Neuron (in vitro differentiated cells): ENCODE results near the gene CMBL.
"Not testable (repeated sequence)": the region's sequence is repeated elsewhere in the genome, so short reads cannot be mapped to it uniquely, and the experiment has no call there.

Source experiments
- H2AFZ ChIP-seq: one replicate; pipeline ENCODE4 v1.6.1; 2013; ENCODE audit warnings: low read depth, mild to moderate bottlenecking, inconsistent platforms, low read length, moderate library complexity
- H3K27me3 ChIP-seq: one replicate; pipeline ENCODE4 v1.6.1; 2013; ENCODE audit warnings: low read length; ENCODE audit not compliant: insufficient read depth
- H3K36me3 ChIP-seq: one replicate; pipeline ENCODE4 v1.6.1; 2013; ENCODE audit warnings: low read length; ENCODE audit not compliant: insufficient read depth
- H3K4me1 ChIP-seq: one replicate; pipeline ENCODE4 v1.6.1; 2013; ENCODE audit warnings: low read length; ENCODE audit not compliant: insufficient read depth
- H3K4me3 ChIP-seq: 2 replicates; pipeline ENCODE4 v1.5.1; 2013; ENCODE audit warnings: mild to moderate bottlenecking, low read length, moderate library complexity
- H3K9me3 ChIP-seq: one replicate; pipeline ENCODE4 v1.6.1; 2013; ENCODE audit warnings: low read length

CMBL gene

DNA sequence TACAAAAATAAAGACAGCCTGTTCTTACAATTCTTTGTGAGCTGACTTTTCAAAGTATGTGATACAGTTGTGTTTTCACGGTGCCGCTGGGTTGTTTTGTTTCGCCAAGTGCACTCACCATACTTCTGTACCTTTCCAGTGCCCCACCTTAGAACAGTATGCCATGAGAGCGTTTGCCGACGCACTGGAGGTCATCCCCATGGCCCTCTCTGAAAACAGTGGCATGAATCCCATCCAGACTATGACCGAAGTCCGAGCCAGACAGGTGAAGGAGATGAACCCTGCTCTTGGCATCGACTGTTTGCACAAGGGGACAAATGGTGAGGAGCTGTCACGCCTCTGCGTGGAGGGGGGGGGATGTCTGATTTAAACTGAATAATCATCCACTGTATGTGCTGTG, 44.7 kb downstream of the CMBL start:
- no peaks in the 10 kb centered on the region for H3K27me3 ChIP-seq
- no peak overlapping the region for H2AFZ ChIP-seq
- H3K4me3 ChIP-seq, result no peak overlapping the region
- no peaks in the 10 kb centered on the region for H3K9me3 ChIP-seq
- peaks cover 83% of the 10 kb centered on the region for H3K36me3 ChIP-seq
- H3K4me1 ChIP-seq, result no peaks in the 10 kb centered on the region

GRCh38 chr5:10262121-10262774, 45.5 kb downstream of the CMBL start:
- no peaks in the 10 kb centered on the region for H3K4me1 ChIP-seq
- no peak overlapping the region for H3K4me3 ChIP-seq
- no peaks in the 10 kb centered on the region for H3K27me3 ChIP-seq
- peaks cover 90% of the 10 kb centered on the region for H3K36me3 ChIP-seq
- no peak overlapping the region for H2AFZ ChIP-seq
- no peaks in the 10 kb centered on the region for H3K9me3 ChIP-seq

DNA sequence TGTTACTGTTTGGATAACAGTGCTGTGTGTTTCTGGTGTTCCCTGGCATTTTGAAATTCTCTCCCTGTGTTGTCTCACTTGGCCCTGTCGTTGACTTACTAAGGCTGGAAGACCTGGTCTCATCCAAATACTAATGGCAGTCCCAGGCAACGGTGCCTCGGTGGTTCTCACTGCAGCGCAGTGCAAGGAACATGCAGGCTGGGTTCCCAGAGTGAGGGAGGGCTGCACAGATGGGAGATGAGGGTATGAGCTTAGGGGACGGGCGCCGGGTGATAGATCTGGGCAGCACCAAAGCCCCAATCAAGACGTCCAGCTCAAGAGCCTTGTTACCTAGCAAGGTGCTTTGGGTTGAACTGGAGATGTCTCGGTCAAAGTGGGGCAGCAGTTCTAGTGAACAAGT, 46.6 kb downstream of the CMBL start:
- Histone ChIP-seq H2AFZ (no peak overlapping the region), H3K4me1 (no peaks in the 10 kb centered on the region), H3K36me3 (peaks cover 97% of the 10 kb centered on the region)

DNA sequence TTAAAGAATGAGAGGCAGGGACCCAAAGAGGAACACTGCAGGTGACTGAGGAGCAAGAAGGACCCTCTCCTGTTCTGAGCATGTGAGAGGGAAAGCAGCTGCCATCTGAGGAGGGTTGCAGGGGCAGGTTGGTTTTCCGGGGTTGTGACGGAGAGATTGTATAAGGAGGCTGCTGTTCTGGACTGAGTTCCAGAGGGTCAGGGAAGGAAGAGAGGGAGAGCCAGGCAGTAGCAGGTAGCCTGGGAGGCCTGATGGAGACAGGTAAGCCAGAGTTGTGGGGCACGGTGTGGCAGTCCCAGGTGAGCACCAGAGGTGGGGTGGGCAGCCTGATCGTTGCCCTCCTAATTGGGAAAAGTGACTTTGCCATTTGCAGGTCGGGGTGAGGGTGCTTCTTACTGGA, 47.8 kb downstream of the CMBL start:
- H3K36me3 ChIP-seq, result peaks cover 97% of the 10 kb centered on the region
- no peaks in the 10 kb centered on the region for H3K4me1 ChIP-seq
- no peaks in the 10 kb centered on the region for H3K27me3 ChIP-seq
- H2AFZ ChIP-seq, result no peak overlapping the region
- no peaks in the 10 kb centered on the region for H3K9me3 ChIP-seq
- H3K4me3 ChIP-seq, result no peak overlapping the region

More for the DNA sequence above, 46.6 kb downstream of the CMBL start:
- H3K9me3 ChIP-seq, result no peaks in the 10 kb centered on the region
- no peak overlapping the region for H3K4me3 ChIP-seq
- H3K27me3 ChIP-seq, result no peaks in the 10 kb centered on the region

DNA sequence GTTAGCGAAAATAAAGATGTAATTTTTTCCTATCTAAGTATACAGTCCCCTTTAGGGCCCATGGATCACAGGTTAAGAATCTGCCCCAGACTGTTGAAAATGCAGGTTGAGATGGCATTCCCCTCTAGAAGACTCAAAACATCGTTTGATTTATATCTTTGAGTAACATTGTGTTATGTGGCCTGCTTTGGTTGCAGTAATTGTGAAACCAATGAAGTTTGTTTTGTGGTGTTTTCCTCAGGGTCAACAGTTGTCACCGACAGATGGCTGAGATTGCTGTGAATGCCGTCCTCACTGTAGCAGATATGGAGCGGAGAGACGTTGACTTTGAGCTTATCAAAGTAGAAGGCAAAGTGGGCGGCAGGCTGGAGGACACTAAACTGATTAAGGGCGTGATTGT, 49.8 kb downstream of the CMBL start:
- no peak overlapping the region for H2AFZ ChIP-seq
- H3K9me3 ChIP-seq, result no peaks in the 10 kb centered on the region
- peaks cover 94% of the 10 kb centered on the region for H3K36me3 ChIP-seq
- H3K4me1 ChIP-seq, result no peaks in the 10 kb centered on the region
- H3K4me3 ChIP-seq, result no peak overlapping the region
- H3K27me3 ChIP-seq, result no peaks in the 10 kb centered on the region

- Histone ChIP-seq H3K36me3 (peaks cover 70% of the 10 kb centered on the region), H2AFZ (no peak overlapping the region), H3K4me1 (peaks cover 10% of the 10 kb centered on the region), H3K4me3 (no peak overlapping the region), H3K27me3 (no peaks in the 10 kb centered on the region), H3K9me3 (no peaks in the 10 kb centered on the region)
Measured at GRCh38 chr5:10254686-10255085, 53.0 kb downstream of the CMBL start.

DNA sequence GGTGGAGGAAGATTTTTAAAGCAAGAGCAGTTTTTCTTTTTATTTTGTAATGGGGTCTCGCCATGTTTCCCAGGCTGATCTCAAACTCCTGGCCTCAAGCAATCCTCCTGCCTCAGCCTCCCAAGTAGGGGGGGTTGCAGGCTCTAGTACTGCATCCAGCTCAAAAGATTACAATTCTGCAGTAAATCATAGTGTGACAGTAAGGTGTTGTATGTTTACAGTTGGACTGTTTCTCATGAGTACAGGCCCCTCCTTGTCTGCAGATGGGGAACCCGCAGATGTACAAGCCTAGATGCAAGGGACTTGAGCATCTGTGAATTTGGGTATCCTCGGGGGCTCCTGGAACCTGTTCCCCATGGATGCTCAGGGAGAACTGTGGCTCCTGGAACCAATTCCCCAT, 54.3 kb downstream of the CMBL start:
- Histone ChIP-seq H3K9me3 (no peaks in the 10 kb centered on the region), H2AFZ (no peak overlapping the region), H3K27me3 (no peaks in the 10 kb centered on the region), H3K4me1 (peaks cover 13% of the 10 kb centered on the region), H3K4me3 (no peak overlapping the region), H3K36me3 (peaks cover 57% of the 10 kb centered on the region)

DNA sequence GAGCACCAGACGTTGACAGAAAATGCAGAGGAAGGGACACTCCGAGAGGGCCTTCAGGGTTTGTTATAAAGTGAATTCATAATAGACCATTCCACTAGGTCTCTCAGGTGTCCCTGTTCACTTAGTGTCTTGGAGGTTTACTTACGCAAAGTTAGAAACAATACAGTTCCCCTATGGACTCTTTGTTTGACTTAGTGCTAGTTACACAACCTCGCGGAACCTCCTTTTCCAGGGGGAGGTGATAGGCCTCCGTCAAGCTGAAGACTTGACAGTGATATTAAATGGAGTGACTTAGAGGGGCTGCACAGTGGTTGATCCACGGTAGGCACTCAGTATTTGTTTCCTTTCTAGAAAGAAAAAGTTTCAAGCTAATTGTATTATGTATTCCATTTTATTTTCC, 56.3 kb downstream of the CMBL start:
- H3K4me1 ChIP-seq, result peaks cover 13% of the 10 kb centered on the region
- peaks cover 39% of the 10 kb centered on the region for H3K36me3 ChIP-seq
- H3K4me3 ChIP-seq, result peak overlapping the region; percentile 99
- H3K9me3 ChIP-seq, result no peaks in the 10 kb centered on the region
- H2AFZ ChIP-seq, result no peak overlapping the region
- no peaks in the 10 kb centered on the region for H3K27me3 ChIP-seq

DNA sequence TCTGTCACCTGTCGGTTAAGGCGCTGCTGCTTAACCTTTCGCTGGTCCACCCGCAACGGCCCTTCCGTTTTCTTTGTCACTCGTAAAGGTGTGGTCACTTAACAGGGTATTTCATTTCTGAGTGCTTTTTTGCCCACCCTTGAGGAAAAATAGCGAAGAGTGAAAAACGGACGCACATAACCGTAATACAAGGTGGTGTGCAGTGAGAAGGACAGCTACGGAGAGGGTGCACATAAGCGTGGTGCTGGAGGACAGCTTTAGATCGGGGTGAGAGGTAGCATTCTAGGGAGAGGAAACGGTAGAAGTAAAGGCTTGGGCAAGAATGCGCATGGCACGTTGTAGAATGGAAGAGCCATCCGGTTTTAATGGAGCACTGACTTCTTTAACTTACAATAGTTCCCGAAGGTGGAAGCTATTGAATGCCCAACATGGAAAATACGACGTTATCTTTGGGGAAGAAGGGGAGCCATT, 56.9 kb downstream of the CMBL start:
- peak overlapping the region; percentile 99 for H3K4me3 ChIP-seq
- H3K27me3 ChIP-seq, result no peaks in the 10 kb centered on the region
- no peaks in the 10 kb centered on the region for H3K9me3 ChIP-seq
- peak overlapping the region; percentile 79 for H2AFZ ChIP-seq
- H3K36me3 ChIP-seq, result peaks cover 33% of the 10 kb centered on the region
- H3K4me1 ChIP-seq, result peaks cover 13% of the 10 kb centered on the region

DNA sequence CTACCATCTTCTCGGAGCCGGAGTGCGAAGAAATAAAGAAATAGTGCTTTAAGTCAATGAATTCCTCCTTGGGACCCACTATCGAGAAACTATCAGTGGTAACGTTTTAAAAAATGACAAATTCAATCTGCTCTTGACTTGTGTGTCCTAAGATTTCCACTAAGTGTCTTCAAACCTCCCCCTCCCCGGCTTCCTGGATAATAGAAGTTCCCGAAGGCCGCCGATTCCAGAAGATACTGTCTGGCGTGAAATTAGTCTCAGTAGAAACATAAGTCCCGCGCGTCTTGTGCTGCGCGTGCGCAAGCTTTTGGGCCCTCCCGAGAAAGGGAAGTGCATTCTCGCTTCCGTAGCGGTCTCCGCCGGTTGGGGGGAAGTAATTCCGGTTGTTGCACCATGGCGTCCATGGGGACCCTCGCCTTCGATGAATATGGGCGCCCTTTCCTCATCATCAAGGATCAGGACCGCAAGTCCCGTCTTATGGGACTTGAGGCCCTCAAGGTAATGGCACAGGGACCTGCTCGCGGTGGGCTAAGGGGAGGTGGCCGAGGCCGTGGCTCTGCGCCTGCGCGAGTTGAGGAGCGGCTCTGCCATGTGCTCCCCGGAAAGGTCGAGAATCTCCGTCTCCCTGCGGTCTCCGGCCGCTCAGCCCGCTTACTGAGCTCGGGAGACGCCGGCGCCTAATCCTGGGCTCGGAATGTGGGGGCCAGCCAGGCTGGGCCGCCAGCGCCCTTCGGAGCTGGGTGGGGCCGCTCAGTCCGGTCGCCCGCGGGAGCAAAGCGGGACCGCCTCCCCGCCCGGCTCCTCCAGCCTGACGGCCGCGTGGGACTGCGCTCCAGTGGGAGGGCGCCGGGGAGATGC, 57.5 kb downstream of the CMBL start, which contains the start of gene CCT5:
Gene CCT5 (plus strand): TSS at position 333 of the 858 bp plus-strand sequence. CDS start 61 bp downstream, at position 394.
- Histone ChIP-seq H3K9me3 (no peaks in the 10 kb centered on the region), H3K4me1 (peaks cover 13% of the 10 kb centered on the region), H3K27me3 (no peaks in the 10 kb centered on the region), H3K36me3 (peaks cover 26% of the 10 kb centered on the region), H2AFZ (peak within 1 kb of the TSS; percentile 79), H3K4me3 (peak within 1 kb of the TSS; percentile 99)

GRCh38 chr5:10248378-10249260, 59.1 kb downstream of the CMBL start:
- H2AFZ ChIP-seq, result peak overlapping the region; percentile 49
- peaks cover 12% of the 10 kb centered on the region for H3K36me3 ChIP-seq
- peak overlapping the region; percentile 99 for H3K4me3 ChIP-seq
- no peaks in the 10 kb centered on the region for H3K9me3 ChIP-seq
- peaks cover 13% of the 10 kb centered on the region for H3K4me1 ChIP-seq
- H3K27me3 ChIP-seq, result no peaks in the 10 kb centered on the region

- not testable (repeated sequence) for H3K9me3 ChIP-seq, H3K27me3 ChIP-seq, H3K4me3 ChIP-seq, H3K36me3 ChIP-seq, H2AFZ ChIP-seq
- H3K4me1 ChIP-seq, result peaks cover 13% of the 10 kb centered on the region
Measured at GRCh38 chr5:10247217-10247616, 60.5 kb downstream of the CMBL start.
